Measurements from ENCODE around the gene PCDHGA3.
"Not testable (repeated sequence)": the region's sequence is repeated elsewhere in the genome, so short reads cannot be mapped to it uniquely, and the experiment has no call there.

The PCDHGA3 gene

DNA sequence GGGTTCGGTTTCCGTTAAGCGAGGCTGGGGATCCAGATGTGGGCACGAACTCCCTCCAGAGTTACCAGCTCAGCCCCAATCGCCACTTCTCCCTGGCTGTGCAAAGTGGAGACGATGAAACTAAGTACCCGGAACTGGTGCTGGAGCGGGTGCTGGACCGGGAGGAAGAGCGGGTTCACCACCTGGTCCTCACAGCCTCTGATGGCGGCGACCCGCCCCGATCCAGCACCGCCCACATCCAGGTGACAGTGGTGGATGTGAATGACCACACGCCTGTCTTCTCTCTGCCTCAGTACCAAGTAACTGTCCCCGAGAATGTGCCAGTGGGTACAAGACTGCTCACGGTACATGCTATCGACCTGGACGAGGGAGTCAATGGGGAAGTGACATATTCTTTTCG, 39.7 kb downstream of the PCDHGA3 start:
- no peak for FAIRE-seq

DNA sequence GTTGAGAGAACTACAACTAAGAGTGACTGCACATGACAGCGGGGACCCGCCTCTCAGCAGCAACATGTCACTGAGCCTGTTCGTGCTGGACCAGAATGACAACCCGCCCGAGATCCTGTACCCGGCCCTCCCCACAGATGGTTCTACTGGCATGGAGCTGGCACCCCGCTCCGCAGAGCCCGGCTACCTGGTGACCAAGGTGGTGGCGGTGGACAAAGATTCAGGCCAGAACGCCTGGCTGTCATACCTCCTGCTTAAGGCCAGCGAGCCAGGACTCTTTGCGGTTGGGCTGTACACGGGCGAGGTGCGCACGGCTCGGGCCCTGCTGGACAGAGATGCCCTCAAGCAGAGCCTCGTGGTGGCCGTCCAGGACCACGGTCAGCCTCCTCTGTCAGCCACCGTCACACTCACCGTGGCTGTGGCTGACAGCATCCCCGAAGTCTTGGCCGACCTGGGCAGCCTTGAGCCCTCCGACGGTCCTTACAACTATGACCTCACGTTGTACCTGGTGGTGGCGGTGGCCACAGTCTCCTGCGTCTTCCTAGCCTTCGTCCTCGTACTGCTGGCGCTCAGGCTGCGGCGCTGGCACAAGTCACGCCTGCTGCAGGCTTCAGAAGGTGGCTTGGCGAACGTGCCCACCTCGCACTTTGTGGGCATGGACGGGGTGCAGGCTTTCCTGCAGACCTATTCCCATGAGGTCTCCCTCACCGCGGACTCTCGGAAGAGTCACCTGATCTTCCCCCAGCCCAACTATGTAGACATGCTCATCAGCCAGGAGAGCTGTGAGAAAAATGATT, 41.0 kb downstream of the PCDHGA3 start:
- no peak for FAIRE-seq

DNA sequence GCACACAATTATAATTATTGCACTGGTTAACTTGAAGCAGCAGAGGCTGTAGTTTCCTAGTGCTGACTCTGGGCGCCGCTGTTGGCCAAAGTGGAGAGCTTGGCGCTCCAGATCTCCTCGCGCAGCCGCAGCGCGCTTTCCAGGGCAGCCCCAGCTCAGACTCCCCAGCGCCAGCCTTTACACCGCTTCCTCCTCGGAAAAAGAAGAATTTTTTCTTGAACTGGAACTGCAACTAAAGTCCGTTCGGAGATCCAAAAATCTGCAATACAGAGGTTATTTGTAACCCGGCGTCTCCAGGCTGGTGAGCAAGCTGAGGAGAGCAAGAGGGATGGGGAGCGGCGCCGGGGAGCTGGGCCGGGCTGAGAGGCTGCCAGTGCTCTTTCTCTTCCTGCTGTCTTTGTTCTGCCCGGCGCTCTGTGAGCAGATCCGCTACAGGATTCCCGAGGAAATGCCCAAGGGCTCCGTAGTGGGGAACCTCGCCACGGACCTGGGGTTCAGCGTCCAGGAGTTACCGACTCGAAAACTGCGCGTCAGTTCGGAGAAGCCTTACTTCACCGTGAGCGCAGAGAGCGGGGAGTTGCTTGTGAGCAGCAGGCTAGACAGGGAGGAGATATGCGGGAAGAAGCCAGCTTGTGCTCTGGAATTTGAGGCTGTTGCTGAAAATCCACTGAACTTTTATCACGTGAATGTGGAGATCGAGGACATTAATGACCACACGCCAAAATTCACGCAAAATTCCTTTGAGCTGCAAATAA, 44.1 kb downstream of the PCDHGA3 start, which contains the start of gene PCDHGB4:
Gene PCDHGB4, plus strand, starts transcription at position 142 of the 755 bp plus-strand sequence. Its CDS starts 187 bp downstream, at position 329.
- FAIRE-seq, result not testable (repeated sequence)

DNA sequence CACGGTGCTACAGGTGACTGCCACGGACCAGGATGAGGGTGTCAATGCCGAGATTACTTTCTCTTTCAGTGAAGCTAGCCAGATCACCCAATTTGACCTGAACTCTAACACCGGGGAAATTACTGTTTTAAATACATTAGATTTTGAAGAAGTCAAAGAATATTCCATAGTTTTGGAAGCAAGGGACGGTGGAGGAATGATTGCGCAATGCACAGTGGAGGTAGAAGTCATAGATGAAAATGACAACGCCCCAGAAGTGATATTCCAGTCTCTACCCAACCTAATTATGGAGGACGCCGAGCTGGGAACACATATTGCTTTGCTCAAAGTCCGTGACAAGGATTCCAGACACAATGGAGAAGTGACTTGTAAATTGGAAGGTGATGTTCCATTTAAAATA, 45.0 kb downstream of the PCDHGA3 start:
- FAIRE-seq, result no peak

DNA sequence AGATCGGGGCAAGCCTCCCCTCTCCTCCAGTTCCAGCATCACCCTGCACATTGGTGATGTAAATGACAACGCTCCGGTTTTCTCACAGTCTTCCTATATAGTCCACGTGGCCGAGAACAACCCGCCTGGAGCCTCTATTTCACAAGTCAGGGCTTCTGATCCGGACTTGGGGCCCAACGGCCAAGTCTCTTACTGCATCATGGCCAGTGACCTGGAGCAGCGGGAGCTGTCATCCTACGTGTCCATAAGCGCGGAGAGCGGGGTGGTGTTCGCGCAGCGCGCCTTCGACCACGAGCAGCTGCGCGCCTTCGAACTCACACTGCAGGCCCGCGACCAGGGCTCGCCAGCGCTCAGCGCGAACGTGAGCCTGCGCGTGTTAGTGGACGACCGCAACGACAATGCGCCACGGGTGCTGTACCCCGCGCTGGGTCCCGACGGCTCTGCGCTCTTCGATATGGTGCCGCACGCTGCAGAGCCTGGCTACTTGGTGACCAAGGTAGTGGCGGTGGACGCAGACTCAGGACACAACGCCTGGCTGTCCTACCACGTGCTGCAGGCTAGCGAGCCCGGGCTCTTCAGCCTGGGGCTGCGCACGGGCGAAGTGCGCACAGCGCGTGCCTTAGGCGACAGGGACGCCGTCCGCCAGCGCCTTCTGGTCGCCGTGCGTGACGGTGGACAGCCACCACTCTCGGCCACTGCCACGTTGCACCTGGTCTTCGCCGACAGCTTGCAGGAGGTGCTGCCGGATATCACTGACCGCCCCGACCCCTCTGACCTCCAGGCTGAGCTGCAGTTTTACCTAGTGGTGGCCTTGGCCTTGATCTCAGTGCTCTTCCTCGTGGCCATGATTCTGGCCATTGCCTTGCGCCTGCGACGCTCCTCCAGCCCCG, 45.8 kb downstream of the PCDHGA3 start:
- FAIRE-seq, result no peak

DNA sequence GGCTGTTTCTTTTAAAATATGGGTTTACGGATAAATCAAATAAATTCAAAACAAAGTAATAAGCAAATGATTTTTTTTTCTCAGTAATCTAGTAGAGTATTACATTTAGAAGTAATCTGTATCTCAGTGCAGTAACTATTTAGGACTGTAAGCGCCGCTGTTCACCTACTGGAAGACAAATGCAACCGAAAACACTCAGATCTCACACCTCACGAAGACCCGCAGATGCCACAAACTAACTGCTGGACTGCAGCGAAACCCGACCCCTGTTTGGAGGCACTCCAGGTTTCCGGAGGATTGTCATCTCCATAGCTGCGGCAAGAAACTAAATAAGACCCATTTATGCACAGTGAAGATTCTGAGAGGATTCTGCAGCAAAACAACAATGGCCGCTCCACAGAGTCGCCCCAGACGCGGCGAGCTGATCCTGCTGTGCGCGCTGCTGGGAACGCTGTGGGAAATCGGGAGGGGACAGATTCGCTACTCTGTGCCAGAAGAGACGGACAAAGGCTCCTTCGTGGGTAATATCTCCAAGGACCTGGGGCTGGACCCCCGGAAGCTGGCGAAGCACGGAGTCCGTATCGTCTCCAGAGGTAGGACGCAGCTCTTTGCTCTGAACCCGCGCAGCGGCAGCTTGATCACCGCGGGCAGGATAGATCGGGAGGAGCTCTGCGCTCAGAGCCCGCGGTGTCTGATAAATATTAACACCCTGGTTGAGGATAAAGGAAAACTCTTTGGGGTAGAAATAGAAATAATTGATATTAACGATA, 49.0 kb downstream of the PCDHGA3 start, which contains the start of gene PCDHGA8:
Gene PCDHGA8, plus strand, starts transcription at position 205 of the 770 bp plus-strand sequence. Its CDS starts 181 bp downstream, at position 386.
- no peak for FAIRE-seq

DNA sequence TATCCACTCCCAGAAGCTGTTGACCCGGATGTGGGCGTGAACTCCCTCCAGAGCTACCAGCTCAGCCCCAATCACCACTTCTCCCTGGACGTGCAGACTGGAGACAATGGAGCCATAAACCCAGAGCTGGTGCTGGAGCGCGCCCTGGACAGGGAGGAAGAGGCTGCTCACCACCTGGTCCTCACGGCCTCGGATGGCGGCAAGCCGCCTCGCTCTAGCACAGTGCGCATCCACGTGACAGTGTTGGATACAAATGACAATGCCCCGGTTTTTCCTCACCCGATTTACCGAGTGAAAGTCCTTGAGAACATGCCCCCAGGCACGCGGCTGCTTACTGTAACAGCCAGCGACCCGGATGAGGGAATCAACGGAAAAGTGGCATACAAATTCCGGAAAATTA, 49.6 kb downstream of the PCDHGA3 start:
- no peak for FAIRE-seq

DNA sequence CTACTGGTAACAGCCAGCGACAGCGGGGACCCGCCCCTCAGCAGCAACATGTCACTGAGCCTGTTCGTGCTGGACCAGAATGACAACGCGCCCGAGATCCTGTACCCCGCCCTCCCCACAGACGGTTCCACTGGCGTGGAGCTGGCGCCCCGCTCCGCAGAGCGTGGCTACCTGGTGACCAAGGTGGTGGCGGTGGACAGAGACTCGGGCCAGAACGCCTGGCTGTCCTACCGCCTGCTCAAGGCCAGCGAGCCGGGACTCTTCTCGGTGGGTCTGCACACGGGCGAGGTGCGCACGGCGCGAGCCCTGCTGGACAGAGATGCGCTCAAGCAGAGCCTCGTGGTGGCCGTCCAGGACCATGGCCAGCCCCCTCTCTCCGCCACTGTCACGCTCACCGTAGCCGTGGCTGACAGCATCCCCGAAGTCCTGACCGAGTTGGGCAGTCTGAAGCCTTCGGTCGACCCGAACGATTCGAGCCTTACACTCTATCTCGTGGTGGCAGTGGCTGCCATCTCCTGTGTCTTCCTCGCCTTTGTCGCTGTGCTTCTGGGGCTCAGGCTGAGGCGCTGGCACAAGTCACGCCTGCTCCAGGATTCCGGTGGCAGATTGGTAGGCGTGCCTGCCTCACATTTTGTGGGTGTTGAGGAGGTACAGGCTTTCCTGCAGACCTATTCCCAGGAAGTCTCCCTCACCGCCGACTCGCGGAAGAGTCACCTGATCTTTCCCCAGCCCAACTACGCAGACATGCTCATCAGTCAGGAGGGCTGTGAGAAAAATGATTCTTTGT, 51.0 kb downstream of the PCDHGA3 start:
- not testable (repeated sequence) for FAIRE-seq
